ENCODE results near the gene LYSMD3. TPM values are rescaled to one million over a fixed set of nuclear protein-coding genes. Genes with fewer than 3 reads are reported as not detected.

The LYSMD3 gene
- total and polyA plus RNA-seq, 9 of the 15 experiments (the other 6 are each of a cell fraction or from before 2014, with no cell fraction given) = 9.5 to 42.3 (median 20.7) TPM

DNA sequence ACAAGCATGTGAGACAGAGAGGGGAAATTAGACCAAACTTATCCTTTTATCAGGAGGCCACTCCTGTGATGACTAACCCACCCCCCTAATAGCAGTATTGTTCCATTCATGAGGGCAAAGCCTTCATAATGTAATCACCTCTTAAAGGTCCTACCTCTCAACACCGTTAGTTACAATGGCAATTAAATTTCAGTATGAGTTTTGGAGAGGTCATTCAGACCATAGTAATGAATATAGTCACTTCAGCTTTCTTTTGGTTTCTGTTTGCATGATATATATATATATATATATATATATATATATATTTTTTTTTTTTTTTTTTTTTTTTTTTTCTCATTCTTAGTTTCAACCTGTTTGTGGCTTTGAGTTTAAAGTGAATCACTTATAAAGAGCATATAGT is 39.7 kb upstream of the LYSMD3 start:
- POLR2A ChIA-PET = no interaction called here
- Histone ChIP-seq H3K9ac (ENCODE audit: insufficient read depth in 1 of 2, low read depth in 2 of 2, low read length in 2 of 2) (no peak overlapping the region), H3K36me3 (ENCODE audit: control insufficient read depth, insufficient read depth, low read length) (no peaks in the 10 kb centered on the region), H3K27me3 (ENCODE audit: control insufficient read depth in 2 of 2, insufficient read depth in 2 of 2, low read length in 2 of 2) (no peaks in the 10 kb centered on the region), H3K9me1 (ENCODE audit: control insufficient read depth, insufficient read depth, low read length) (no peaks in the 10 kb centered on the region), H3K4me1 (replicated peaks in 1 of 2; ENCODE audit: control insufficient read depth in 2 of 2, insufficient read depth in 2 of 2, low read length in 2 of 2) (no peaks in the 10 kb centered on the region; a peak in 1 of 5 replicates), H3K27ac (ENCODE audit: extremely low read depth, low read depth, low read length) (no peak overlapping the region), H4K20me1 (replicated peaks; ENCODE audit: control insufficient read depth, insufficient read depth, low read length) (0 out of 2 replicates have a peak, but pooled peaks cover 4% of the 10 kb centered on the region), H3K4me2 (ENCODE audit: insufficient read depth, low read length) (no peak overlapping the region), H2AFZ (ENCODE audit: low read depth, low read length) (no peak overlapping the region), H3K9me3 (replicated peaks; ENCODE audit: control insufficient read depth, insufficient read depth, low read depth, low read length) (no peaks in the 10 kb centered on the region), H3K4me3 (no peak overlapping the region), H3K79me2 (ENCODE audit: control insufficient read depth, insufficient read depth, low read length) (peaks cover 55% of the 10 kb centered on the region)
- 33% methylated on average over 1 of the region's 1 CpG for WGBS (ENCODE audit: insufficient coverage, low coverage, missing lambda C conversion rate)
- in situ Hi-C loops (cut with MboI) (no loop called here), intact Hi-C loops (cut with micrococcal nuclease) (no loop called here)
- CTCF ChIA-PET (ENCODE audit: low intra/inter-chr PET ratio) = no interaction called here
- BruUV-seq (replicated peaks) = no TSS peak
- no peak for FAIRE-seq
- TF ChIP-seq ZNF274 (IDR thresholded peaks at IDR 0.05; ENCODE audit: borderline replicate concordance, low read depth, low read length) = no peak
- no peak for TF ChIP-seq ZNF431 (CRISPR knock-in tag; IDR thresholded peaks at IDR 0.05)
- TF ChIP-seq FOXA1 (IDR thresholded peaks at IDR 0.05; ENCODE audit: borderline replicate concordance) = no peak
- TF ChIP-seq, protein P1, sequence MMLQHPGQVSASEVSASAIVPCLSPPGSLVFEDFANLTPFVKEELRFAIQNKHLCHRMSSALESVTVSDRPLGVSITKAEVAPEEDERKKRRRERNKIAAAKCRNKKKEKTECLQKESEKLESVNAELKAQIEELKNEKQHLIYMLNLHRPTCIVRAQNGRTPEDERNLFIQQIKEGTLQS (IDR thresholded peaks at IDR 0.05) = no peak
- TF ChIP-seq, protein P1 (CRISPR knock-in tag; conservative IDR thresholded peaks at IDR 0.05) = no peak
- TF ChIP-seq MEF2A (IDR thresholded peaks at IDR 0.05; ENCODE audit: control insufficient read depth, low read depth, low read length) = no peak
- TF ChIP-seq SMARCA5 (IDR thresholded peaks at IDR 0.05) = no peak
- TF ChIP-seq, protein P2, sequence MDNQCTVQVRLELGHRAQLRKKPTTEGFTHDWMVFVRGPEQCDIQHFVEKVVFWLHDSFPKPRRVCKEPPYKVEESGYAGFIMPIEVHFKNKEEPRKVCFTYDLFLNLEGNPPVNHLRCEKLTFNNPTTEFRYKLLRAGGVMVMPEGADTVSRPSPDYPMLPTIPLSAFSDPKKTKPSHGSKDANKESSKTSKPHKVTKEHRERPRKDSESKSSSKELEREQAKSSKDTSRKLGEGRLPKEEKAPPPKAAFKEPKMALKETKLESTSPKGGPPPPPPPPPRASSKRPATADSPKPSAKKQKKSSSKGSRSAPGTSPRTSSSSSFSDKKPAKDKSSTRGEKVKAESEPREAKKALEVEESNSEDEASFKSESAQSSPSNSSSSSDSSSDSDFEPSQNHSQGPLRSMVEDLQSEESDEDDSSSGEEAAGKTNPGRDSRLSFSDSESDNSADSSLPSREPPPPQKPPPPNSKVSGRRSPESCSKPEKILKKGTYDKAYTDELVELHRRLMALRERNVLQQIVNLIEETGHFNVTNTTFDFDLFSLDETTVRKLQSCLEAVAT (IDR thresholded peaks at IDR 0.05) = no peak
- TF ChIP-seq, protein P3, sequence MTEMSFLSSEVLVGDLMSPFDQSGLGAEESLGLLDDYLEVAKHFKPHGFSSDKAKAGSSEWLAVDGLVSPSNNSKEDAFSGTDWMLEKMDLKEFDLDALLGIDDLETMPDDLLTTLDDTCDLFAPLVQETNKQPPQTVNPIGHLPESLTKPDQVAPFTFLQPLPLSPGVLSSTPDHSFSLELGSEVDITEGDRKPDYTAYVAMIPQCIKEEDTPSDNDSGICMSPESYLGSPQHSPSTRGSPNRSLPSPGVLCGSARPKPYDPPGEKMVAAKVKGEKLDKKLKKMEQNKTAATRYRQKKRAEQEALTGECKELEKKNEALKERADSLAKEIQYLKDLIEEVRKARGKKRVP (CRISPR knock-in tag; IDR thresholded peaks at IDR 0.05) = no peak
- TF ChIP-seq JUN (IDR thresholded peaks at IDR 0.05; ENCODE audit: borderline replicate concordance, low read depth, low read length) = no peak
- TF ChIP-seq JUN (CRISPR knock-in tag; IDR thresholded peaks at IDR 0.05; ENCODE audit: borderline replicate concordance) = no peak
- TF ChIP-seq TCF7 (IDR thresholded peaks at IDR 0.05; ENCODE audit: borderline replicate concordance) = no peak
- no peak for TF ChIP-seq ZNF75A (CRISPR knock-in tag; IDR thresholded peaks at IDR 0.05)
- no peak for TF ChIP-seq CTBP1 (IDR thresholded peaks at IDR 0.05; ENCODE audit: borderline replicate concordance)
- no peak for TF ChIP-seq RBM25 (IDR thresholded peaks at IDR 0.05; ENCODE audit: low read depth, low read length, severe bottlenecking)
- no peak for TF ChIP-seq MTA3 (IDR thresholded peaks at IDR 0.05; ENCODE audit: borderline replicate concordance)
- peak; percentile 28; the same call in 2 of the 3 replicates for ATAC-seq
- DNase-seq (ENCODE audit: extremely low read depth in 1 of 4, low spot score in 3 of 4) = no peak

Measured in K562 (cell line).